HepG2 (cell line): ENCODE results near the gene CAPZB. TPM values are rescaled to one million over a fixed set of nuclear protein-coding genes. Genes with fewer than 3 reads are reported as not detected.

Experiments
- DNMT3B ChIP-seq: conservative IDR thresholded peaks from 2 replicates; pipeline ENCODE4 v1.6.1; 2016; ENCODE audit warnings: missing biosample characterization, control low read depth
- DRAP1 ChIP-seq: IDR thresholded peaks from 2 replicates; pipeline ENCODE4 v1.6.1; 2016; ENCODE audit warnings: missing genetic modification reagents, missing compliant biosample characterization
- HDAC1 ChIP-seq: sonication (generic); formaldehyde crosslinking; IDR thresholded peaks from 2 replicates; pipeline ENCODE4 v1.5.1; 2020; ENCODE audit warnings: mild to moderate bottlenecking, missing genetic modification reagents
- HNF4A ChIP-seq: sonication (generic); formaldehyde crosslinking; IDR thresholded peaks from 2 replicates; pipeline ENCODE4 v1.4.0; 2020; ENCODE audit warnings: missing genetic modification reagents
- LBX2 ChIP-seq: sonication (generic); formaldehyde crosslinking; IDR thresholded peaks from 2 replicates; pipeline ENCODE4 v1.5.0; 2020; ENCODE audit warnings: missing genetic modification reagents, mild to moderate bottlenecking, borderline replicate concordance
- LRRFIP1 ChIP-seq: sonication (generic); formaldehyde crosslinking; conservative IDR thresholded peaks from 2 replicates; pipeline ENCODE4 v1.4.0; 2020; ENCODE audit warnings: missing genetic modification reagents
- NFKB2 ChIP-seq: sonication (generic); formaldehyde crosslinking; IDR thresholded peaks from 2 replicates; pipeline ENCODE4 v1.4.0; 2020; ENCODE audit warnings: missing genetic modification reagents, borderline replicate concordance
- PAX8 ChIP-seq: sonication (generic); formaldehyde crosslinking; IDR thresholded peaks from 2 replicates; pipeline ENCODE4 v1.8.0; 2022; ENCODE audit warnings: mild to moderate bottlenecking, missing genetic modification reagents, borderline replicate concordance
- RFX3 ChIP-seq: IDR thresholded peaks from 2 replicates; pipeline ENCODE4 v1.6.1; 2016; ENCODE audit warnings: missing biosample characterization, missing genetic modification reagents
- SOX5 ChIP-seq: IDR thresholded peaks from 2 replicates; pipeline ENCODE4 v1.6.1; 2016; ENCODE audit warnings: borderline replicate concordance
- TBL1XR1 ChIP-seq: fragments of 150-350 bp; IDR thresholded peaks from 2 replicates; pipeline ENCODE4 v1.6.1; 2014; ENCODE audit warnings: borderline replicate concordance, low read length; ENCODE audit not compliant: partially characterized antibody
- TEAD2 ChIP-seq: sonication (generic); formaldehyde crosslinking; IDR thresholded peaks from 2 replicates; pipeline ENCODE4 v1.9.0; 2021; ENCODE audit warnings: missing genetic modification reagents
- THYN1 ChIP-seq: sonication (generic); formaldehyde crosslinking; IDR thresholded peaks from 2 replicates; pipeline ENCODE4 v1.8.1; 2023; ENCODE audit warnings: low read depth, mild to moderate bottlenecking, moderate library complexity, missing genetic modification reagents, borderline replicate concordance
- ZFAT ChIP-seq: sonication (generic); formaldehyde crosslinking; conservative IDR thresholded peaks from 2 replicates; pipeline ENCODE4 v1.8.1; 2023; ENCODE audit warnings: missing genetic modification reagents, inconsistent platforms
- ZKSCAN5 ChIP-seq: sonication (generic); formaldehyde crosslinking; IDR thresholded peaks from 2 replicates; pipeline ENCODE4 v1.5.1; 2020; ENCODE audit warnings: mild to moderate bottlenecking, missing genetic modification reagents
- ZNF331 ChIP-seq: sonication (generic); formaldehyde crosslinking; IDR thresholded peaks from 2 replicates; pipeline ENCODE4 v1.4.0; 2020; ENCODE audit warnings: missing genetic modification reagents
- ZNF563 ChIP-seq: sonication (generic); formaldehyde crosslinking; IDR thresholded peaks from 2 replicates; pipeline ENCODE4 v1.8.0; 2022; ENCODE audit warnings: mild to moderate bottlenecking, moderate library complexity, missing genetic modification reagents
- ZNF660 ChIP-seq: sonication (generic); formaldehyde crosslinking; IDR thresholded peaks from 2 replicates; pipeline ENCODE4 v1.5.1; 2020; ENCODE audit warnings: mild to moderate bottlenecking, low read depth, missing genetic modification reagents, borderline replicate concordance
- ZSCAN29 ChIP-seq: sonication (generic); formaldehyde crosslinking; conservative IDR thresholded peaks from 2 replicates; pipeline ENCODE4 v1.4.0; 2020; ENCODE audit warnings: mild to moderate bottlenecking, missing genetic modification reagents
- polyA plus RNA-seq, 8 experiments: library from polyadenylated mRNA; depleted of rRNA in 3 of 8; stranded (reverse) in 7 of 8; unstranded in 1 of 8; fragments of >200 nt; fragmentation: Illumina TruSeq in 4 of 8; extraction: Trizol in 4 of 8; gene quantifications; 2 replicates each; pipeline versions ENCODE4 v1.2.1 to v1.2.3, GENCODE V29; 2011 to 2016; ENCODE audit warnings: low read depth in 4 of 8, missing spikeins in 1 of 8, mixed read lengths in 1 of 8; ENCODE audit not compliant: insufficient read depth in 1 of 8
- total RNA-seq, 5 experiments: library from RNA; depleted of rRNA; stranded (reverse); fragments of >200 nt; fragmentation: Illumina TruSeq; extraction: Trizol; gene quantifications; 2 replicates each; pipeline ENCODE4 v1.2.3, GENCODE V29; 2016; ENCODE audit warnings: low read depth in 1 of 5
- TF ChIP-seq, protein P1 (sequence below): sonication (generic); formaldehyde crosslinking; IDR thresholded peaks from 2 replicates; pipeline ENCODE4 v1.8.0; 2022; ENCODE audit warnings: low read depth, missing genetic modification reagents
- TF ChIP-seq, protein P2 (sequence below): sonication (generic); formaldehyde crosslinking; IDR thresholded peaks from 2 replicates; pipeline ENCODE4 v1.4.0; 2020; ENCODE audit warnings: mild to moderate bottlenecking, missing genetic modification reagents
- TF ChIP-seq, protein P3 (sequence below): sonication (generic); formaldehyde crosslinking; IDR thresholded peaks from 2 replicates; pipeline ENCODE4 v1.4.0; 2020; ENCODE audit warnings: missing genetic modification reagents, mild to moderate bottlenecking, borderline replicate concordance

CAPZB gene
- total and polyA plus RNA-seq, 2 of the 13 experiments (the other 11 are each of a cell fraction or from before 2014, with no cell fraction given) = 58.9 to 76.9 TPM

GRCh38 chr1:19485362-19486187 lies at the start of gene CAPZB (continued):
- TF ChIP-seq ZNF331 (CRISPR knock-in tag) = peak; percentile 24; the same call in 1 of the 2 replicates
- no peak for TF ChIP-seq RFX3 (CRISPR knock-in tag)
- no peak for TF ChIP-seq THYN1 (CRISPR knock-in tag)
- TF ChIP-seq ZKSCAN5 = no peak
- TF ChIP-seq, protein P1, sequence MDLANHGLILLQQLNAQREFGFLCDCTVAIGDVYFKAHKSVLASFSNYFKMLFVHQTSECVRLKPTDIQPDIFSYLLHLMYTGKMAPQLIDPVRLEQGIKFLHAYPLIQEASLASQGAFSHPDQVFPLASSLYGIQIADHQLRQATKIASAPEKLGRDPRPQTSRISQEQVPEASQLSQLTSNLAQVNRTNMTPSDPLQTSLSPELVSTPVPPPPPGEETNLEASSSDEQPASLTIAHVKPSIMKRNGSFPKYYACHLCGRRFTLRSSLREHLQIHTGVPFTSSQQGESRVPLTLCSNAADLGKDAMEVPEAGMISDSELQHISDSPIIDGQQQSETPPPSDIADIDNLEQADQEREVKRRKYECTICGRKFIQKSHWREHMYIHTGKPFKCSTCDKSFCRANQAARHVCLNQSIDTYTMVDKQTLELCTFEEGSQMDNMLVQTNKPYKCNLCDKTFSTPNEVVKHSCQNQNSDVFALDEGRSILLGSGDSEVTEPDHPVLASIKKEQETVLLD (CRISPR knock-in tag) = peak; percentile 84
- no peak for TF ChIP-seq ZFAT (CRISPR knock-in tag)
- TF ChIP-seq HDAC1 = peak; percentile 88
- 0 out of 2 replicates have a peak, but pooled peaks have one; percentile 20 for TF ChIP-seq DRAP1 (CRISPR knock-in tag)
- peak; percentile 15; the same call in 1 of the 2 replicates for TF ChIP-seq NFKB2 (CRISPR knock-in tag)
- no peak for TF ChIP-seq HNF4A (CRISPR knock-in tag)
- TF ChIP-seq ZSCAN29 (CRISPR knock-in tag) = no peak
- TF ChIP-seq TEAD2 (CRISPR knock-in tag) = no peak
- TF ChIP-seq ZNF660 = no peak
- TF ChIP-seq TBL1XR1 = no peak
- no peak for TF ChIP-seq PAX8 (CRISPR knock-in tag)
- no peak for TF ChIP-seq DNMT3B (CRISPR knock-in tag)
- TF ChIP-seq, protein P2, sequence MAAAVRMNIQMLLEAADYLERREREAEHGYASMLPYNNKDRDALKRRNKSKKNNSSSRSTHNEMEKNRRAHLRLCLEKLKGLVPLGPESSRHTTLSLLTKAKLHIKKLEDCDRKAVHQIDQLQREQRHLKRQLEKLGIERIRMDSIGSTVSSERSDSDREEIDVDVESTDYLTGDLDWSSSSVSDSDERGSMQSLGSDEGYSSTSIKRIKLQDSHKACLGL (CRISPR knock-in tag) = peak; percentile 71; the same call in 1 of the 2 replicates
- no peak for TF ChIP-seq LBX2 (CRISPR knock-in tag)
- TF ChIP-seq, protein P3, sequence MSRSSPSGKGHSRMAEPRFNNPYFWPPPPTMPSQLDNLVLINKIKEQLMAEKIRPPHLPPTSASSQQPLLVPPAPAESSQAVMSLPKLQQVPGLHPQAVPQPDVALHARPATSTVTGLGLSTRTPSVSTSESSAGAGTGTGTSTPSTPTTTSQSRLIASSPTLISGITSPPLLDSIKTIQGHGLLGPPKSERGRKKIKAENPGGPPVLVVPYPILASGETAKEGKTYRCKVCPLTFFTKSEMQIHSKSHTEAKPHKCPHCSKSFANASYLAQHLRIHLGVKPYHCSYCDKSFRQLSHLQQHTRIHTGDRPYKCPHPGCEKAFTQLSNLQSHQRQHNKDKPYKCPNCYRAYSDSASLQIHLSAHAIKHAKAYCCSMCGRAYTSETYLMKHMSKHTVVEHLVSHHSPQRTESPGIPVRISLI (CRISPR knock-in tag) = no peak
- no peak; the same call in 1 of the 2 replicates for TF ChIP-seq SOX5 (CRISPR knock-in tag)
- TF ChIP-seq LRRFIP1 (CRISPR knock-in tag) = no peak
- TF ChIP-seq ZNF563 (CRISPR knock-in tag) = peak; percentile 46; the same call in 1 of the 2 replicates
